H9 (cell line): Measurements from ENCODE around the gene FRMD1. TPM values are rescaled to one million over a fixed set of nuclear protein-coding genes. Genes with fewer than 3 reads are reported as not detected.
A peak's percentile ranks its signal among the peaks of the same experiment; 100 is the strongest.

Experiments
- DNase-seq: peaks from one replicate; pipeline ENCODE4 v3.0.0-alpha.2; 2017
- H2AFZ ChIP-seq: one replicate; pipeline ENCODE4 v1.6.1; 2013; ENCODE audit warnings: mild to moderate bottlenecking, low read length, control low read depth, moderate library complexity
- H2AK5ac ChIP-seq: 2 replicates; pipeline ENCODE4 v1.6.1; 2013; ENCODE audit warnings: low read length, control low read depth, mixed read lengths; ENCODE audit not compliant: insufficient read length
- H2BK120ac ChIP-seq: one replicate; pipeline ENCODE4 v1.6.1; 2013; ENCODE audit warnings: low read depth, mild to moderate bottlenecking, low read length, control low read depth, inconsistent platforms; ENCODE audit not compliant: poor library complexity, severe bottlenecking
- H2BK12ac ChIP-seq: 2 replicates; pipeline ENCODE4 v1.6.1; 2013; ENCODE audit warnings: low read length, control low read depth, mixed read lengths, low read depth; ENCODE audit not compliant: insufficient read length
- H2BK15ac ChIP-seq: 2 replicates; pipeline ENCODE4 v1.6.1; 2013; ENCODE audit warnings: low read depth, low read length, control low read depth
- H2BK20ac ChIP-seq: one replicate; pipeline ENCODE4 v1.6.1; 2013; ENCODE audit warnings: low read depth, mild to moderate bottlenecking, low read length, control low read depth, inconsistent platforms; ENCODE audit not compliant: poor library complexity, severe bottlenecking
- H2BK5ac ChIP-seq: 2 replicates; pipeline ENCODE4 v1.6.1; 2013; ENCODE audit warnings: low read length, control low read depth, mixed read lengths; ENCODE audit not compliant: insufficient read length
- H3K14ac ChIP-seq: 2 replicates; pipeline ENCODE4 v1.6.1; 2013; ENCODE audit warnings: low read length, control low read depth; ENCODE audit not compliant: insufficient read depth
- H3K18ac ChIP-seq: 2 replicates; pipeline ENCODE4 v1.6.1; 2013; ENCODE audit warnings: low read depth, mild to moderate bottlenecking, mixed read lengths, low read length, control low read depth; ENCODE audit not compliant: insufficient read length
- H3K23ac ChIP-seq: 2 replicates; pipeline ENCODE4 v1.6.1; 2013; ENCODE audit warnings: low read length, control low read depth, mixed read lengths, low read depth; ENCODE audit not compliant: insufficient read length
- H3K23me2 ChIP-seq: 2 replicates; pipeline ENCODE4 v1.6.1; 2013; ENCODE audit warnings: low read depth, mild to moderate bottlenecking, mixed read lengths, low read length, control low read depth; ENCODE audit not compliant: insufficient read length, poor library complexity, severe bottlenecking
- H3K27ac ChIP-seq: 2 replicates; pipeline ENCODE4 v1.5.1; 2013; ENCODE audit warnings: low read length, control low read depth, mixed read lengths, low read depth; ENCODE audit not compliant: insufficient read length
- H3K27me3 ChIP-seq: 2 replicates; pipeline ENCODE4 v1.6.1; 2013; ENCODE audit warnings: low read length, control low read depth, inconsistent platforms; ENCODE audit not compliant: insufficient read depth
- H3K4ac ChIP-seq: 2 replicates; pipeline ENCODE4 v1.6.1; 2013; ENCODE audit warnings: low read depth, mild to moderate bottlenecking, control low read depth, inconsistent platforms, low read length, moderate library complexity
- H3K4me1 ChIP-seq: 2 replicates; pipeline ENCODE4 v1.6.1; 2013; ENCODE audit warnings: low read length, control low read depth, inconsistent platforms; ENCODE audit not compliant: insufficient read depth
- H3K4me2 ChIP-seq: 2 replicates; pipeline ENCODE4 v1.6.1; 2013; ENCODE audit warnings: low read length, control low read depth, mixed read lengths; ENCODE audit not compliant: insufficient read length, insufficient read depth
- H3K56ac ChIP-seq: 2 replicates; pipeline ENCODE4 v1.6.1; 2013; ENCODE audit warnings: low read depth, mild to moderate bottlenecking, mixed read lengths, low read length, control low read depth; ENCODE audit not compliant: insufficient read length
- H3K79me1 ChIP-seq: 2 replicates; pipeline ENCODE4 v1.6.1; 2013; ENCODE audit warnings: low read depth, mild to moderate bottlenecking, moderate library complexity, low read length, control low read depth, inconsistent platforms; ENCODE audit not compliant: insufficient read depth, poor library complexity, severe bottlenecking
- H3K79me2 ChIP-seq: 2 replicates; pipeline ENCODE4 v1.6.1; 2013; ENCODE audit warnings: low read length, control low read depth, inconsistent platforms; ENCODE audit not compliant: insufficient read depth
- H3K9ac ChIP-seq: 2 replicates; pipeline ENCODE4 v1.6.1; 2013; ENCODE audit warnings: low read length, control low read depth, mixed read lengths; ENCODE audit not compliant: insufficient read length; ENCODE audit errors: extremely low read depth
- H3K9me3 ChIP-seq: one replicate; pipeline ENCODE4 v1.6.1; 2013; ENCODE audit warnings: low read depth, low read length, inconsistent platforms; ENCODE audit not compliant: control insufficient read depth
- H3T11ph ChIP-seq: one replicate; pipeline ENCODE4 v1.6.1; 2013; ENCODE audit warnings: mild to moderate bottlenecking, low read length, control low read depth, inconsistent platforms
- H4K20me1 ChIP-seq: one replicate; pipeline ENCODE4 v1.6.1; 2013; ENCODE audit not compliant: control insufficient read depth, insufficient read length, insufficient read depth
- H4K5ac ChIP-seq: 2 replicates; pipeline ENCODE4 v1.6.1; 2013; ENCODE audit warnings: low read depth, mild to moderate bottlenecking, mixed read lengths, low read length, control low read depth; ENCODE audit not compliant: insufficient read length
- H4K8ac ChIP-seq: replicated peaks from 2 replicates; pipeline ENCODE4 v1.6.1; 2013; ENCODE audit warnings: low read length, control low read depth, mixed read lengths, low read depth; ENCODE audit not compliant: insufficient read length
- H4K91ac ChIP-seq: 2 replicates; pipeline ENCODE4 v1.6.1; 2013; ENCODE audit warnings: low read depth, mild to moderate bottlenecking, moderate library complexity, mixed read lengths, low read length, control low read depth; ENCODE audit not compliant: insufficient read length
- H3K27ac Mint-ChIP-seq, 3 experiments: 2 replicates in 2 of 3; 3 replicates in 1 of 3; pipeline ENCODE4 v1.8.0; 2020 to 2021; ENCODE audit warnings: mixed read lengths in 3 of 3, mild to moderate bottlenecking in 1 of 3, moderate library complexity in 1 of 3
- H3K27me3 Mint-ChIP-seq: 2 replicates; pipeline ENCODE4 v1.8.0; 2021; ENCODE audit warnings: low read depth, mild to moderate bottlenecking, moderate library complexity, mixed read lengths
- H3K36me3 Mint-ChIP-seq, 3 experiments: 2 replicates in 2 of 3; 3 replicates in 1 of 3; pipeline ENCODE4 v1.8.0; 2020 to 2021; ENCODE audit warnings: low read depth in 3 of 3, mixed read lengths in 3 of 3; ENCODE audit not compliant: insufficient read depth in 1 of 3
- H3K4me1 Mint-ChIP-seq, 2 experiments: 2 replicates each; pipeline ENCODE4 v1.8.0; 2020; ENCODE audit warnings: mixed read lengths in 2 of 2
- H3K4me3 Mint-ChIP-seq, 2 experiments: 2 replicates in 1 of 2; 3 replicates in 1 of 2; pipeline ENCODE4 v1.8.0; 2020 to 2021; ENCODE audit warnings: mild to moderate bottlenecking in 2 of 2, mixed read lengths in 2 of 2, moderate library complexity in 1 of 2
- H3K9me3 Mint-ChIP-seq, 2 experiments: 2 replicates in 1 of 2; 3 replicates in 1 of 2; pipeline ENCODE4 v1.8.0; 2020; ENCODE audit warnings: mild to moderate bottlenecking in 2 of 2, mixed read lengths in 2 of 2, moderate library complexity in 1 of 2
- CTCF ChIP-seq: fragments of 200-600 bp; sonication (generic); conservative IDR thresholded peaks from 3 replicates; pipeline ENCODE4 v1.8.0; 2021; ENCODE audit warnings: antibody characterized with exemption, mild to moderate bottlenecking
- WGBS: extraction: QIAGEN DNeasy Blood & Tissue Kit; methylation state at CpG from one replicate; pipeline ENCODE4 v1.1.7; 2013; ENCODE audit warnings: missing lambda C conversion rate, low lambda C conversion rate, mixed read lengths; ENCODE audit not compliant: insufficient read length; ENCODE audit errors: extremely low coverage; 5-methylcytosine and 5-hydroxymethylcytosine counted together
- total RNA-seq: library from RNA; stranded (reverse); gene quantifications from 2 replicates; pipeline ENCODE4 v1.2.1, GENCODE V29; 2021

FRMD1 gene
- total RNA-seq, 1 experiment from 2014 or later = not detected

- peaks cover 3% of the 10 kb centered on the region for H3K23me2 ChIP-seq
- H2AK5ac ChIP-seq = no peak overlapping the region
- H3T11ph ChIP-seq = no peak overlapping the region
- H2BK5ac ChIP-seq = no peak overlapping the region
- H2BK15ac ChIP-seq = no peak overlapping the region
- H3K27me3 Mint-ChIP-seq = peaks cover 28% of the 10 kb centered on the region
- H3K9ac ChIP-seq = no peak overlapping the region
- H3K9me3 ChIP-seq = peaks cover 16% of the 10 kb centered on the region
- no peak overlapping the region for H4K91ac ChIP-seq
- H3K27ac Mint-ChIP-seq = peak overlapping the region in 1 of 3 experiments; percentile 75; a peak in 2 of 7 replicates
- H4K8ac ChIP-seq = no peak overlapping the region
- H3K23ac ChIP-seq = no peak overlapping the region
- H3K4me3 Mint-ChIP-seq = peak overlapping the region; percentile 57 to 78; a peak in 4 of 5 replicates
- no CpG with 5 or more reads among the region's 18 CpGs for WGBS
- H3K79me1 ChIP-seq = no peaks in the 10 kb centered on the region
- H2AFZ ChIP-seq = no peak overlapping the region
- no peak for DNase-seq
- no peak overlapping the region for H3K4me2 ChIP-seq
- TF ChIP-seq CTCF = no peak
- H3K36me3 Mint-ChIP-seq = peaks cover 10 to 25% (median 16%) of the 10 kb centered on the region in 3 experiments
- no peaks in the 10 kb centered on the region for H3K79me2 ChIP-seq
- H3K14ac ChIP-seq = no peak overlapping the region
- H2BK120ac ChIP-seq = no peak overlapping the region
- no peak overlapping the region for H3K4ac ChIP-seq
- H2BK12ac ChIP-seq = no peak overlapping the region
- peaks cover 46 to 49% of the 10 kb centered on the region in 2 experiments for H3K4me1 Mint-ChIP-seq
- no peak overlapping the region for H3K18ac ChIP-seq
- peaks cover 4% of the 10 kb centered on the region; the same call in 1 of the 2 replicates for H3K4me1 ChIP-seq
- H4K20me1 ChIP-seq = no peaks in the 10 kb centered on the region
- H3K27me3 ChIP-seq = no peaks in the 10 kb centered on the region
- H4K5ac ChIP-seq = no peak overlapping the region
- H2BK20ac ChIP-seq = no peak overlapping the region
- no peak overlapping the region for H3K27ac ChIP-seq
- no peak overlapping the region for H3K56ac ChIP-seq
- H3K9me3 Mint-ChIP-seq = peaks cover 35% of the 10 kb centered on the region in 2 experiments
These were observed 44.5 kb downstream of the FRMD1 start for GRCh38 chr6:168034537-168034936.
